ENCODE measurements around the gene ZNF106.

ZNF106 gene

DNA sequence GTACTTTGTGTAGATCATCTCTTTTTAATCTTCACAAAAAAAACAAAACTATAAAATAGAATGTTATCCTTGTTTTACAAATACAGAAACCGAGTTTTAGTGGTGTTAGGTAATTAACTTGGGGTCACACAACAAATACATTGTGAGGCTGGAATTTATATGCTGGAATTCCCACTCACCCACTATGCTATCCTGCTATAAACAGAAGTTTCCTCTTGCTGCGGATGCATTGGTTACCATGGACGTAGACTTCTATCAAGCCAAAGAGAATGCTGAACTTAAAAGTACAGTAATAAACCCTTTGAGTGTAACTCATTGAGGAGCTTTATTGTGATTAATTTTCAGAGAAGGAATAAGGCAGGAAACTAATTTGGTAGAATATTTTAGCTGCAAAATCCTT is 13.7 kb upstream of the ZNF106 start (continued):
- TF ChIP-seq TSHZ2 (CRISPR knock-in tag; IDR thresholded peaks at IDR 0.05): no peak
- TF ChIP-seq OSR1 (CRISPR knock-in tag; IDR thresholded peaks at IDR 0.05): no peak
- no peak for TF ChIP-seq ZFP3 (CRISPR knock-in tag; IDR thresholded peaks at IDR 0.05)
- TF ChIP-seq, protein P1, sequence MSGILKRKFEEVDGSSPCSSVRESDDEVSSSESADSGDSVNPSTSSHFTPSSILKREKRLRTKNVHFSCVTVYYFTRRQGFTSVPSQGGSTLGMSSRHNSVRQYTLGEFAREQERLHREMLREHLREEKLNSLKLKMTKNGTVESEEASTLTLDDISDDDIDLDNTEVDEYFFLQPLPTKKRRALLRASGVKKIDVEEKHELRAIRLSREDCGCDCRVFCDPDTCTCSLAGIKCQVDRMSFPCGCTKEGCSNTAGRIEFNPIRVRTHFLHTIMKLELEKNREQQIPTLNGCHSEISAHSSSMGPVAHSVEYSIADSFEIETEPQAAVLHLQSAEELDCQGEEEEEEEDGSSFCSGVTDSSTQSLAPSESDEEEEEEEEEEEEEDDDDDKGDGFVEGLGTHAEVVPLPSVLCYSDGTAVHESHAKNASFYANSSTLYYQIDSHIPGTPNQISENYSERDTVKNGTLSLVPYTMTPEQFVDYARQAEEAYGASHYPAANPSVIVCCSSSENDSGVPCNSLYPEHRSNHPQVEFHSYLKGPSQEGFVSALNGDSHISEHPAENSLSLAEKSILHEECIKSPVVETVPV (CRISPR knock-in tag; IDR thresholded peaks at IDR 0.05): no peak

- ATAC-seq: no peak
- TF ChIP-seq, protein P2, sequence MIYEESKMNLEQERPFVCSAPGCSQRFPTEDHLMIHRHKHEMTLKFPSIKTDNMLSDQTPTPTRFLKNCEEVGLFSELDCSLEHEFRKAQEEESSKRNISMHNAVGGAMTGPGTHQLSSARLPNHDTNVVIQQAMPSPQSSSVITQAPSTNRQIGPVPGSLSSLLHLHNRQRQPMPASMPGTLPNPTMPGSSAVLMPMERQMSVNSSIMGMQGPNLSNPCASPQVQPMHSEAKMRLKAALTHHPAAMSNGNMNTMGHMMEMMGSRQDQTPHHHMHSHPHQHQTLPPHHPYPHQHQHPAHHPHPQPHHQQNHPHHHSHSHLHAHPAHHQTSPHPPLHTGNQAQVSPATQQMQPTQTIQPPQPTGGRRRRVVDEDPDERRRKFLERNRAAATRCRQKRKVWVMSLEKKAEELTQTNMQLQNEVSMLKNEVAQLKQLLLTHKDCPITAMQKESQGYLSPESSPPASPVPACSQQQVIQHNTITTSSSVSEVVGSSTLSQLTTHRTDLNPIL (CRISPR knock-in tag; IDR thresholded peaks at IDR 0.05; ENCODE audit: low read depth): no peak
- no peak for TF ChIP-seq ESRRG (CRISPR knock-in tag; IDR thresholded peaks at IDR 0.05)
- no peak for TF ChIP-seq POU6F1 (CRISPR knock-in tag; IDR thresholded peaks at IDR 0.05; ENCODE audit: borderline replicate concordance, low read depth)
- no peak for TF ChIP-seq ZNF8 (CRISPR knock-in tag; IDR thresholded peaks at IDR 0.05)
- TF ChIP-seq RARB (CRISPR knock-in tag; IDR thresholded peaks at IDR 0.05): no peak
- TF ChIP-seq, protein P1 (CRISPR knock-in tag; IDR thresholded peaks at IDR 0.05): no peak
- no peak for TF ChIP-seq BACH2 (CRISPR knock-in tag; IDR thresholded peaks at IDR 0.05; ENCODE audit: borderline replicate concordance)
- no peak for TF ChIP-seq ZNF565 (CRISPR knock-in tag; conservative IDR thresholded peaks at IDR 0.05; ENCODE audit: low read depth)
- TF ChIP-seq PPARA (CRISPR knock-in tag; IDR thresholded peaks at IDR 0.05; ENCODE audit: borderline replicate concordance): no peak
- TF ChIP-seq ARNTL (CRISPR knock-in tag; IDR thresholded peaks at IDR 0.05; ENCODE audit: borderline replicate concordance, low read depth): no peak
Measured at GRCh38 chr15:42503825-42504224, 12.9 kb upstream of the ZNF106 start.

DNA sequence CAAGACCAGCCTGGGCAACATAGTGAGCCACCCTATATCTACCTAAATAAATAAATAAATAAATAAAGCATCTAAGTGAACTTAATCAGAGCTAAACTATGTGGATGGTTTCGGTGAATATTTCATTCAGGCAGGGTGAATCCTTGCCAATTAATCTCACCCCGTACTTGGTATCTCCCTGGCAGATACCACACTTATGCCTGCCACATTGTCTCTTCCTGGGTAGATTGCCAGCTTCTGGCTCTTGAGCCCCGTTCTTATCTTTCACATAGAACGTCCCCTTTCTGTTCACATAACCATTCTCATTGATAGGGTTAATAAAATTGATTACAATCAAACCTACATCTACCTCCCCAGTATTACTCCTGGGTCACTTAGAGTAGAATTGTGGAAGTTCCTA is 11.5 kb upstream of the ZNF106 start:
- ATAC-seq: no peak
- TF ChIP-seq TOX (CRISPR knock-in tag; IDR thresholded peaks at IDR 0.05; ENCODE audit: borderline replicate concordance): no peak
- no peak for TF ChIP-seq SNAI2 (CRISPR knock-in tag; IDR thresholded peaks at IDR 0.05)
- TF ChIP-seq POU6F1 (CRISPR knock-in tag; IDR thresholded peaks at IDR 0.05; ENCODE audit: borderline replicate concordance, low read depth): no peak
- no peak for TF ChIP-seq ISL1 (CRISPR knock-in tag; IDR thresholded peaks at IDR 0.05)
- TF ChIP-seq PATZ1 (CRISPR knock-in tag; IDR thresholded peaks at IDR 0.05; ENCODE audit: borderline replicate concordance): no peak
- TF ChIP-seq ZFP3 (CRISPR knock-in tag; IDR thresholded peaks at IDR 0.05): no peak
- TF ChIP-seq RARB (CRISPR knock-in tag; IDR thresholded peaks at IDR 0.05): no peak
- no peak for TF ChIP-seq ZNF8 (CRISPR knock-in tag; IDR thresholded peaks at IDR 0.05)
- TF ChIP-seq GLIS3 (CRISPR knock-in tag; IDR thresholded peaks at IDR 0.05): no peak
- TF ChIP-seq, protein P2 (CRISPR knock-in tag; IDR thresholded peaks at IDR 0.05; ENCODE audit: low read depth): no peak
